H9 (cell line): ENCODE results near the gene SPOCK3. TPM values are rescaled to one million over a fixed set of nuclear protein-coding genes. Genes with fewer than 3 reads are reported as not detected.
"Not testable (repeated sequence)": the region's sequence is repeated elsewhere in the genome, so short reads cannot be mapped to it uniquely, and the experiment has no call there.

ENCODE experiments used
- DNase-seq: peaks from one replicate; pipeline ENCODE4 v3.0.0-alpha.2; 2017
- H2AFZ ChIP-seq: one replicate; pipeline ENCODE4 v1.6.1; 2013; ENCODE audit warnings: mild to moderate bottlenecking, low read length, control low read depth, moderate library complexity
- H2AK5ac ChIP-seq: 2 replicates; pipeline ENCODE4 v1.6.1; 2013; ENCODE audit warnings: low read length, control low read depth, mixed read lengths; ENCODE audit not compliant: insufficient read length
- H2BK120ac ChIP-seq: one replicate; pipeline ENCODE4 v1.6.1; 2013; ENCODE audit warnings: low read depth, mild to moderate bottlenecking, low read length, control low read depth, inconsistent platforms; ENCODE audit not compliant: poor library complexity, severe bottlenecking
- H2BK12ac ChIP-seq: 2 replicates; pipeline ENCODE4 v1.6.1; 2013; ENCODE audit warnings: low read length, control low read depth, mixed read lengths, low read depth; ENCODE audit not compliant: insufficient read length
- H2BK15ac ChIP-seq: 2 replicates; pipeline ENCODE4 v1.6.1; 2013; ENCODE audit warnings: low read depth, low read length, control low read depth
- H2BK20ac ChIP-seq: one replicate; pipeline ENCODE4 v1.6.1; 2013; ENCODE audit warnings: low read depth, mild to moderate bottlenecking, low read length, control low read depth, inconsistent platforms; ENCODE audit not compliant: poor library complexity, severe bottlenecking
- H2BK5ac ChIP-seq: 2 replicates; pipeline ENCODE4 v1.6.1; 2013; ENCODE audit warnings: low read length, control low read depth, mixed read lengths; ENCODE audit not compliant: insufficient read length
- H3K14ac ChIP-seq: 2 replicates; pipeline ENCODE4 v1.6.1; 2013; ENCODE audit warnings: low read length, control low read depth; ENCODE audit not compliant: insufficient read depth
- H3K18ac ChIP-seq: 2 replicates; pipeline ENCODE4 v1.6.1; 2013; ENCODE audit warnings: low read depth, mild to moderate bottlenecking, mixed read lengths, low read length, control low read depth; ENCODE audit not compliant: insufficient read length
- H3K23ac ChIP-seq: 2 replicates; pipeline ENCODE4 v1.6.1; 2013; ENCODE audit warnings: low read length, control low read depth, mixed read lengths, low read depth; ENCODE audit not compliant: insufficient read length
- H3K23me2 ChIP-seq: 2 replicates; pipeline ENCODE4 v1.6.1; 2013; ENCODE audit warnings: low read depth, mild to moderate bottlenecking, mixed read lengths, low read length, control low read depth; ENCODE audit not compliant: insufficient read length, poor library complexity, severe bottlenecking
- H3K27ac ChIP-seq: 2 replicates; pipeline ENCODE4 v1.5.1; 2013; ENCODE audit warnings: low read length, control low read depth, mixed read lengths, low read depth; ENCODE audit not compliant: insufficient read length
- H3K27me3 ChIP-seq: 2 replicates; pipeline ENCODE4 v1.6.1; 2013; ENCODE audit warnings: low read length, control low read depth, inconsistent platforms; ENCODE audit not compliant: insufficient read depth
- H3K4ac ChIP-seq: 2 replicates; pipeline ENCODE4 v1.6.1; 2013; ENCODE audit warnings: low read depth, mild to moderate bottlenecking, control low read depth, inconsistent platforms, low read length, moderate library complexity
- H3K4me1 ChIP-seq: 2 replicates; pipeline ENCODE4 v1.6.1; 2013; ENCODE audit warnings: low read length, control low read depth, inconsistent platforms; ENCODE audit not compliant: insufficient read depth
- H3K4me2 ChIP-seq: 2 replicates; pipeline ENCODE4 v1.6.1; 2013; ENCODE audit warnings: low read length, control low read depth, mixed read lengths; ENCODE audit not compliant: insufficient read length, insufficient read depth
- H3K56ac ChIP-seq: 2 replicates; pipeline ENCODE4 v1.6.1; 2013; ENCODE audit warnings: low read depth, mild to moderate bottlenecking, mixed read lengths, low read length, control low read depth; ENCODE audit not compliant: insufficient read length
- H3K79me1 ChIP-seq: 2 replicates; pipeline ENCODE4 v1.6.1; 2013; ENCODE audit warnings: low read depth, mild to moderate bottlenecking, moderate library complexity, low read length, control low read depth, inconsistent platforms; ENCODE audit not compliant: insufficient read depth, poor library complexity, severe bottlenecking
- H3K79me2 ChIP-seq: 2 replicates; pipeline ENCODE4 v1.6.1; 2013; ENCODE audit warnings: low read length, control low read depth, inconsistent platforms; ENCODE audit not compliant: insufficient read depth
- H3K9ac ChIP-seq: 2 replicates; pipeline ENCODE4 v1.6.1; 2013; ENCODE audit warnings: low read length, control low read depth, mixed read lengths; ENCODE audit not compliant: insufficient read length; ENCODE audit errors: extremely low read depth
- H3K9me3 ChIP-seq: one replicate; pipeline ENCODE4 v1.6.1; 2013; ENCODE audit warnings: low read depth, low read length, inconsistent platforms; ENCODE audit not compliant: control insufficient read depth
- H3T11ph ChIP-seq: one replicate; pipeline ENCODE4 v1.6.1; 2013; ENCODE audit warnings: mild to moderate bottlenecking, low read length, control low read depth, inconsistent platforms
- H4K20me1 ChIP-seq: one replicate; pipeline ENCODE4 v1.6.1; 2013; ENCODE audit not compliant: control insufficient read depth, insufficient read length, insufficient read depth
- H4K5ac ChIP-seq: 2 replicates; pipeline ENCODE4 v1.6.1; 2013; ENCODE audit warnings: low read depth, mild to moderate bottlenecking, mixed read lengths, low read length, control low read depth; ENCODE audit not compliant: insufficient read length
- H4K8ac ChIP-seq: replicated peaks from 2 replicates; pipeline ENCODE4 v1.6.1; 2013; ENCODE audit warnings: low read length, control low read depth, mixed read lengths, low read depth; ENCODE audit not compliant: insufficient read length
- H4K91ac ChIP-seq: 2 replicates; pipeline ENCODE4 v1.6.1; 2013; ENCODE audit warnings: low read depth, mild to moderate bottlenecking, moderate library complexity, mixed read lengths, low read length, control low read depth; ENCODE audit not compliant: insufficient read length
- H3K27ac Mint-ChIP-seq, 3 experiments: 2 replicates in 2 of 3; 3 replicates in 1 of 3; pipeline ENCODE4 v1.8.0; 2020 to 2021; ENCODE audit warnings: mixed read lengths in 3 of 3, mild to moderate bottlenecking in 1 of 3, moderate library complexity in 1 of 3
- H3K27me3 Mint-ChIP-seq: 2 replicates; pipeline ENCODE4 v1.8.0; 2021; ENCODE audit warnings: low read depth, mild to moderate bottlenecking, moderate library complexity, mixed read lengths
- H3K36me3 Mint-ChIP-seq, 3 experiments: 2 replicates in 2 of 3; 3 replicates in 1 of 3; pipeline ENCODE4 v1.8.0; 2020 to 2021; ENCODE audit warnings: low read depth in 3 of 3, mixed read lengths in 3 of 3; ENCODE audit not compliant: insufficient read depth in 1 of 3
- H3K4me1 Mint-ChIP-seq, 2 experiments: 2 replicates each; pipeline ENCODE4 v1.8.0; 2020; ENCODE audit warnings: mixed read lengths in 2 of 2
- H3K4me3 Mint-ChIP-seq, 2 experiments: 2 replicates in 1 of 2; 3 replicates in 1 of 2; pipeline ENCODE4 v1.8.0; 2020 to 2021; ENCODE audit warnings: mild to moderate bottlenecking in 2 of 2, mixed read lengths in 2 of 2, moderate library complexity in 1 of 2
- H3K9me3 Mint-ChIP-seq, 2 experiments: 2 replicates in 1 of 2; 3 replicates in 1 of 2; pipeline ENCODE4 v1.8.0; 2020; ENCODE audit warnings: mild to moderate bottlenecking in 2 of 2, mixed read lengths in 2 of 2, moderate library complexity in 1 of 2
- WGBS: extraction: QIAGEN DNeasy Blood & Tissue Kit; methylation state at CpG from one replicate; pipeline ENCODE4 v1.1.7; 2013; ENCODE audit warnings: missing lambda C conversion rate, low lambda C conversion rate, mixed read lengths; ENCODE audit not compliant: insufficient read length; ENCODE audit errors: extremely low coverage; 5-methylcytosine and 5-hydroxymethylcytosine counted together
- total RNA-seq: library from RNA; stranded (reverse); gene quantifications from 2 replicates; pipeline ENCODE4 v1.2.1, GENCODE V29; 2021
- TF ChIP-seq, protein P1 (sequence below): fragments of 200-600 bp; sonication (generic); conservative IDR thresholded peaks from 3 replicates; pipeline ENCODE4 v1.8.0; 2021; ENCODE audit warnings: antibody characterized with exemption, mild to moderate bottlenecking

SPOCK3 gene
- total RNA-seq, 1 experiment from 2014 or later = 0.28 TPM

DNA sequence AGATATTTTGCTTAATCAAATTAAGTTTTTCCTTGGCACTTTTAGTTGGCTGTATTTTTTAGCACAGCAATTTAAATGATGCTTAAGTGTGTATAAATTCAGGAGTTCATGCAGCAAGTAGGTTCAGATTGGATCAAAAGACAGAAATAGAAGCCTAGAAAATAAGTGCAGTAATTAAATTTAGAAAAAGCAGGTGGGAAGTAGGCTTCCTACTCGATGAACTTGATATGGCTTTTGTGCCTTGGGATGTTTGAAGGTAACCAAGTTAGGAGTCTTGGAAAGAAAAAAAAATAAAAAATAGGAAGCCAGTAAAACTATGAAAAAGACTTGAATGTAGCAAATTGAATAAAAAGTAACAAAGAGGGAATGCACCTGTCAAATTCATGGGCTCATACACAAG, 372.3 kb downstream of the SPOCK3 start:
- Mint-ChIP-seq H3K27me3 (no peaks in the 10 kb centered on the region), H3K36me3 (peaks cover 0 to 7% (median 4%) of the 10 kb centered on the region in 3 experiments; a peak in 3 of 7 replicates), H3K27ac (no peak overlapping the region), H3K4me3 (no peak overlapping the region), H3K4me1 (no peaks in the 10 kb centered on the region), H3K9me3 (no peaks in the 10 kb centered on the region)
- no peak overlapping the region for H2BK120ac ChIP-seq
- H3T11ph ChIP-seq = no peak overlapping the region
- H3K79me1 ChIP-seq = no peaks in the 10 kb centered on the region
- H2BK20ac ChIP-seq = no peak overlapping the region
- no peak overlapping the region for H3K56ac ChIP-seq
- no peak overlapping the region for H2BK5ac ChIP-seq
- H2BK15ac ChIP-seq = no peak overlapping the region
- DNase-seq = no peak
- H3K4me1 ChIP-seq = no peaks in the 10 kb centered on the region
- no peaks in the 10 kb centered on the region for H3K27me3 ChIP-seq
- no peak overlapping the region for H2AFZ ChIP-seq
- no peak overlapping the region for H3K18ac ChIP-seq
- no CpG with 5 or more reads among the region's 1 CpG for WGBS
- TF ChIP-seq, protein P1, sequence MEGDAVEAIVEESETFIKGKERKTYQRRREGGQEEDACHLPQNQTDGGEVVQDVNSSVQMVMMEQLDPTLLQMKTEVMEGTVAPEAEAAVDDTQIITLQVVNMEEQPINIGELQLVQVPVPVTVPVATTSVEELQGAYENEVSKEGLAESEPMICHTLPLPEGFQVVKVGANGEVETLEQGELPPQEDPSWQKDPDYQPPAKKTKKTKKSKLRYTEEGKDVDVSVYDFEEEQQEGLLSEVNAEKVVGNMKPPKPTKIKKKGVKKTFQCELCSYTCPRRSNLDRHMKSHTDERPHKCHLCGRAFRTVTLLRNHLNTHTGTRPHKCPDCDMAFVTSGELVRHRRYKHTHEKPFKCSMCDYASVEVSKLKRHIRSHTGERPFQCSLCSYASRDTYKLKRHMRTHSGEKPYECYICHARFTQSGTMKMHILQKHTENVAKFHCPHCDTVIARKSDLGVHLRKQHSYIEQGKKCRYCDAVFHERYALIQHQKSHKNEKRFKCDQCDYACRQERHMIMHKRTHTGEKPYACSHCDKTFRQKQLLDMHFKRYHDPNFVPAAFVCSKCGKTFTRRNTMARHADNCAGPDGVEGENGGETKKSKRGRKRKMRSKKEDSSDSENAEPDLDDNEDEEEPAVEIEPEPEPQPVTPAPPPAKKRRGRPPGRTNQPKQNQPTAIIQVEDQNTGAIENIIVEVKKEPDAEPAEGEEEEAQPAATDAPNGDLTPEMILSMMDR = no peak
- H4K20me1 ChIP-seq = no peaks in the 10 kb centered on the region
- H4K5ac ChIP-seq = no peak overlapping the region
- no peak overlapping the region for H3K9ac ChIP-seq
- H3K14ac ChIP-seq = no peak overlapping the region
- no peak overlapping the region for H3K4me2 ChIP-seq
- H3K23me2 ChIP-seq = no peaks in the 10 kb centered on the region
- H3K27ac ChIP-seq = no peak overlapping the region
- no peak overlapping the region for H2BK12ac ChIP-seq
- no peaks in the 10 kb centered on the region for H3K9me3 ChIP-seq
- no peak overlapping the region for H4K91ac ChIP-seq
- no peak overlapping the region for H4K8ac ChIP-seq
- no peaks in the 10 kb centered on the region for H3K79me2 ChIP-seq
- no peak overlapping the region for H2AK5ac ChIP-seq
- H3K23ac ChIP-seq = no peak overlapping the region
- H3K4ac ChIP-seq = no peak overlapping the region

DNA sequence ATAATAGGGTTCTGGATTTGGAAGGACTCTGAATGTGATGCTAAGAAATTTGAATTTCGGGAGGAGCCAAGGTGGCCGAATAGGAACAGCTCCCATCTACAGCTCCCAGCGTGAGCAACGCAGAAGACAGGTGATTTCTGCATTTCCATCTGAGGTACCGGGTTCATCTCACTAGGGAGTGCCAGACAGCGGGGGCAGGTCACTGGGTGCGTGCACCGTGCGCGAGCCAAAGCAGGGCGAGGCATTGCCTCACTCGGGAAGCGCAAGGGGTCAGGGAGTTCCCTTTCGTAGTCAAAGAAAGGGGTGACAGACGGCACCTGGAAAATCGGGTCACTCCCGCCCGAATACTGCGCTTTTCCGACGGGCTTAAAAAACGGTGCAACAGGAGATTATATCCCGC, 383.9 kb downstream of the SPOCK3 start:
- H2BK12ac ChIP-seq, H2BK120ac ChIP-seq, H3K4ac ChIP-seq, H3K9ac ChIP-seq, H2BK20ac ChIP-seq, H2BK5ac ChIP-seq, H3K18ac ChIP-seq, H3K4me1 Mint-ChIP-seq, H3K9me3 ChIP-seq, H3K79me2 ChIP-seq, H2BK15ac ChIP-seq, H4K5ac ChIP-seq, H3K14ac ChIP-seq, H3K56ac ChIP-seq, DNase-seq, H3K4me3 Mint-ChIP-seq, H3K27me3 Mint-ChIP-seq, H2AK5ac ChIP-seq, H3T11ph ChIP-seq, H3K23ac ChIP-seq, H3K4me2 ChIP-seq, H3K27me3 ChIP-seq, H3K27ac ChIP-seq, H2AFZ ChIP-seq, H3K27ac Mint-ChIP-seq, H4K91ac ChIP-seq, H3K9me3 Mint-ChIP-seq, H4K8ac ChIP-seq, H4K20me1 ChIP-seq, H3K4me1 ChIP-seq, H3K79me1 ChIP-seq, H3K23me2 ChIP-seq: not testable (repeated sequence)
- WGBS = no CpG with 5 or more reads among the region's 23 CpGs
- H3K36me3 Mint-ChIP-seq = peaks cover 0 to 29% (median 11%) of the 10 kb centered on the region in 3 experiments; a peak in 5 of 7 replicates
